Caco-2 (cell line): ENCODE data around the gene PPP2CA. TPM values are rescaled to one million over a fixed set of nuclear protein-coding genes. Genes with fewer than 3 reads are reported as not detected.

ENCODE experiments used
- BruUV-seq: library from RNA; stranded (reverse); fragments of 400-500 nt; replicated peaks from 2 replicates; lab custom pipeline; 2021; lab: Mats Ljungman, UMichigan
- CTCF ChIA-PET: fragments of 300-600 bp; sonication (Branson Sonifier 250); formaldehyde crosslinking; loops from one replicate; lab custom pipeline; 2022; ENCODE audit warnings: antibody characterized with exemption; lab: Charles Lee
- POLR2A ChIA-PET: fragments of 300-600 bp; sonication (Branson Sonifier 250); formaldehyde crosslinking; loops from one replicate; lab custom pipeline; 2022; ENCODE audit warnings: antibody characterized with exemption; lab: Charles Lee
- DNase-seq, 2 experiments: peaks; one replicate each; pipeline versions ENCODE4 v3.0.0 to v3.0.0-alpha.2; 2020 to 2022
- H3K27me3 ChIP-seq: replicated peaks from 2 replicates; pipeline ENCODE4 v1.6.0; 2011; ENCODE audit warnings: low read length; ENCODE audit not compliant: control insufficient read depth, insufficient read depth
- H3K36me3 ChIP-seq: 2 replicates; pipeline ENCODE4 v1.5.1; 2011; ENCODE audit warnings: low read length; ENCODE audit not compliant: control insufficient read depth, insufficient read depth
- H3K4me1 ChIP-seq: fragments of 250-450 bp; sonication (Bioruptor Pico); 2 replicates; pipeline ENCODE4 v1.5.1; 2020; ENCODE audit warnings: mild to moderate bottlenecking
- H3K4me3 ChIP-seq: 2 replicates; pipeline ENCODE4 v1.5.1; 2011; ENCODE audit warnings: low read depth, mild to moderate bottlenecking, control low read depth, low read length
- H3K9me3 ChIP-seq: fragments of 250-450 bp; sonication (Bioruptor Pico); 2 replicates; pipeline ENCODE4 v1.5.1; 2020; ENCODE audit warnings: mild to moderate bottlenecking, moderate library complexity
- H3K27ac Mint-ChIP-seq: one replicate; pipeline ENCODE4 v1.8.0; 2022; ENCODE audit warnings: mixed read lengths; ENCODE audit not compliant: unreplicated experiment
- H3K27me3 Mint-ChIP-seq: one replicate; pipeline ENCODE4 v1.8.0; 2022; ENCODE audit warnings: mixed read lengths; ENCODE audit not compliant: insufficient read depth, unreplicated experiment
- H3K36me3 Mint-ChIP-seq: one replicate; pipeline ENCODE4 v1.8.0; 2022; ENCODE audit warnings: mild to moderate bottlenecking, mixed read lengths; ENCODE audit not compliant: insufficient read depth, unreplicated experiment
- H3K4me1 Mint-ChIP-seq: one replicate; pipeline ENCODE4 v1.8.0; 2022; ENCODE audit warnings: low read depth, mixed read lengths; ENCODE audit not compliant: unreplicated experiment
- H3K4me3 Mint-ChIP-seq: one replicate; pipeline ENCODE4 v1.8.0; 2022; ENCODE audit warnings: mild to moderate bottlenecking, moderate library complexity, mixed read lengths; ENCODE audit not compliant: unreplicated experiment
- H3K9me3 Mint-ChIP-seq: one replicate; pipeline ENCODE4 v1.8.0; 2022; ENCODE audit warnings: mixed read lengths; ENCODE audit not compliant: unreplicated experiment
- CTCF ChIP-seq, 2 experiments: fragments of 200-600 bp in 1 of 2; IDR thresholded peaks; 1 replicate in 1 of 2; 2 replicates in 1 of 2; pipeline versions ENCODE4 v1.5.1 to v1.8.0; 2011 to 2022; ENCODE audit warnings: antibody characterized with exemption in 1 of 2, control low read depth in 1 of 2, inconsistent platforms in 1 of 2, low read depth in 1 of 2, low read length in 1 of 2, mild to moderate bottlenecking in 1 of 2, moderate library complexity in 1 of 2; ENCODE audit not compliant: insufficient read depth in 1 of 2, severe bottlenecking in 1 of 2, unreplicated experiment in 1 of 2
- intact Hi-C: fragments of 100-400 bp; cut with micrococcal nuclease; formaldehyde crosslinking; loops from one replicate; pipeline ENCODE4 v1.10.0; 2022; ENCODE audit not compliant: unreplicated experiment
- total RNA-seq: library from RNA; stranded (reverse); gene quantifications from 2 replicates; pipeline ENCODE4 v1.2.3, GENCODE V29; 2022

Gene PPP2CA
- total RNA-seq, 1 experiment from 2014 or later: 224 TPM

- TF ChIP-seq CTCF (IDR thresholded peaks at IDR 0.05; ENCODE audit: insufficient read depth in 1 of 2, low read depth in 1 of 2, low read length in 1 of 2, severe bottlenecking in 1 of 2, unreplicated experiment in 1 of 2): no peak
- ChIA-PET POLR2A (no interaction called here), CTCF (interaction anchor here (0.7 to 1.4 kb wide), 3 partner anchors 9 to 141 kb away, joined by 4 to 5 read pairs (median 5); no protein-coding TSS in a partner anchor)
- BruUV-seq: no TSS peak
- Histone ChIP-seq H3K36me3 (peaks cover 11% of the 10 kb centered on the region), H3K4me3 (no peak overlapping the region), H3K27me3 (no peaks in the 10 kb centered on the region), H3K4me1 (0 out of 2 replicates have a peak, but pooled peaks cover 7% of the 10 kb centered on the region), H3K9me3 (no peaks in the 10 kb centered on the region)
- H3K4me1 Mint-ChIP-seq: peaks cover 8% of the 10 kb centered on the region
- H3K36me3 Mint-ChIP-seq: peaks cover 84% of the 10 kb centered on the region
- intact Hi-C loops: no loop called here
- no peaks in the 10 kb centered on the region for H3K27me3 Mint-ChIP-seq
- no peak overlapping the region for H3K4me3 Mint-ChIP-seq
- DNase-seq: no peak
- H3K9me3 Mint-ChIP-seq: no peaks in the 10 kb centered on the region
- H3K27ac Mint-ChIP-seq: no peak overlapping the region
These were observed 77.6 kb downstream of the PPP2CA start for GRCh38 chr5:134148316-134148715.

GRCh38 chr5:134146651-134147518 lies 79.0 kb downstream of the PPP2CA start:
- peaks cover 10% of the 10 kb centered on the region for H3K36me3 ChIP-seq

More at GRCh38 chr5:134146651-134147518, 79.0 kb downstream of the PPP2CA start:
- Mint-ChIP-seq H3K36me3 (peaks cover 70% of the 10 kb centered on the region), H3K27me3 (no peaks in the 10 kb centered on the region), H3K9me3 (no peaks in the 10 kb centered on the region), H3K4me3 (no peak overlapping the region), H3K27ac (no peak overlapping the region), H3K4me1 (peaks cover 9% of the 10 kb centered on the region)
- DNase-seq: no peak
- H3K4me3 ChIP-seq: no peak overlapping the region
- POLR2A ChIA-PET: no interaction called here
- intact Hi-C loops: no loop called here
- H3K4me1 ChIP-seq: peaks cover 16% of the 10 kb centered on the region
- BruUV-seq: TSS peak; percentile 57
- CTCF ChIA-PET: interaction anchor here (0.5 to 2.9 kb wide), 7 partner anchors 21 to 143 kb away, joined by 3 to 16 read pairs (median 3); no protein-coding TSS in a partner anchor
- no peak for TF ChIP-seq CTCF (IDR thresholded peaks at IDR 0.05; ENCODE audit: insufficient read depth in 1 of 2, low read depth in 1 of 2, low read length in 1 of 2, severe bottlenecking in 1 of 2, unreplicated experiment in 1 of 2)
- H3K27me3 ChIP-seq: no peaks in the 10 kb centered on the region
- H3K9me3 ChIP-seq: no peaks in the 10 kb centered on the region
